GM12891 (cell line): Measurements from ENCODE around the gene LACRT.

Experiments used
- POLR2A ChIP-seq: IDR thresholded peaks from 2 replicates; pipeline ENCODE4 v1.6.1; 2011; ENCODE audit warnings: low read depth, low read length, control low read depth
- POLR2AphosphoS5 ChIP-seq: IDR thresholded peaks from 2 replicates; pipeline ENCODE4 v1.6.1; 2011; ENCODE audit warnings: low read depth, low read length, control low read depth
- TAF1 ChIP-seq: IDR thresholded peaks from 2 replicates; pipeline ENCODE4 v1.6.1; 2011; ENCODE audit warnings: low read depth, low read length, control low read depth

- TF ChIP-seq POLR2A (no peak), POLR2AphosphoS5 (no peak), TAF1 (no peak)
These were observed 6.9 kb upstream of the LACRT start for GRCh38 chr12:54641554-54641953.
